Amniotic epithelial cell (primary cell): Measurements from ENCODE around the gene DHRS1.

Experiments
- DNase-seq: peaks from one replicate; pipeline ENCODE4 v3.0.0-alpha.2; 2010; ENCODE audit warnings: low read depth

Gene DHRS1

GRCh38 chr14:24262821-24263733 is 36.5 kb downstream of the DHRS1 start, which contains the start of gene TGM1:
Gene TGM1, minus strand, starts transcription at chr14:24263177. Its CDS starts 825 bp downstream, at chr14:24262352.
- no peak for DNase-seq

GRCh38 chr14:24261969-24262327 is 37.6 kb downstream of the DHRS1 start:
- DNase-seq = no peak

- DNase-seq = no peak
Measured at GRCh38 chr14:24261256-24261968, 38.2 kb downstream of the DHRS1 start.

- DNase-seq = no peak
Measured at GRCh38 chr14:24260780-24261157, 38.8 kb downstream of the DHRS1 start.

GRCh38 chr14:24260026-24260779 is 39.4 kb downstream of the DHRS1 start:
- DNase-seq = no peak

GRCh38 chr14:24259282-24260025 is 40.1 kb downstream of the DHRS1 start:
- no peak for DNase-seq

- DNase-seq = no peak
Measured at GRCh38 chr14:24258548-24259265, 40.9 kb downstream of the DHRS1 start.

GRCh38 chr14:24258119-24258518 is 41.5 kb downstream of the DHRS1 start:
- DNase-seq = no peak

- DNase-seq = peak; percentile 9
Measured at GRCh38 chr14:24256960-24257359, 42.6 kb downstream of the DHRS1 start.

GRCh38 chr14:24255931-24256711 is 43.5 kb downstream of the DHRS1 start:
- DNase-seq = no peak

GRCh38 chr14:24255438-24255837 is 44.1 kb downstream of the DHRS1 start:
- DNase-seq = no peak

GRCh38 chr14:24254630-24255392 is 44.8 kb downstream of the DHRS1 start:
- no peak for DNase-seq

- DNase-seq = no peak
Measured at GRCh38 chr14:24253936-24254335, 45.6 kb downstream of the DHRS1 start.

- DNase-seq = no peak
Measured at GRCh38 chr14:24252289-24253124, 47.1 kb downstream of the DHRS1 start.

GRCh38 chr14:24251880-24252288 is 47.7 kb downstream of the DHRS1 start:
- peak; percentile 9 for DNase-seq

GRCh38 chr14:24250354-24250753 is 49.2 kb downstream of the DHRS1 start:
- no peak for DNase-seq

GRCh38 chr14:24249230-24250021 is 50.2 kb downstream of the DHRS1 start:
- DNase-seq = no peak

- DNase-seq = no peak
Measured at GRCh38 chr14:24247422-24247821, 52.2 kb downstream of the DHRS1 start.
